CD4-positive, alpha-beta memory T cell (primary cell): ENCODE results near the gene STIMATE. TPM values are rescaled to one million over a fixed set of nuclear protein-coding genes. Genes with fewer than 3 reads are reported as not detected.
A peak's percentile ranks its signal among the peaks of the same experiment; 100 is the strongest.

Experiments
- CTCF ChIA-PET: fragments of 350-600 bp; sonication (Branson Sonifier 250); formaldehyde crosslinking; loops from one replicate; lab custom pipeline; 2021; ENCODE audit warnings: inconsistent platforms; ENCODE audit not compliant: partially characterized antibody; lab: Charles Lee
- POLR2A ChIA-PET: fragments of 350-600 bp; sonication (Branson Sonifier 250); formaldehyde crosslinking; loops from one replicate; lab custom pipeline; 2021; ENCODE audit not compliant: partially characterized antibody; lab: Charles Lee
- DNase-seq, 5 donors: peaks; one replicate each; pipeline versions ENCODE4 v3.0.0 to v3.0.0-alpha.2; 2020 to 2022; ENCODE audit warnings: mixed read lengths in 1 of 5
- H3K27ac ChIP-seq: one replicate; pipeline ENCODE4 v1.7.0; 2013; ENCODE audit warnings: low read depth, low read length
- H3K27me3 ChIP-seq: 2 replicates; pipeline ENCODE4 v1.7.0; 2013; ENCODE audit warnings: mild to moderate bottlenecking, low read length, moderate library complexity; ENCODE audit not compliant: insufficient read depth
- H3K36me3 ChIP-seq: 2 replicates; pipeline ENCODE4 v1.7.0; 2013; ENCODE audit warnings: mild to moderate bottlenecking, low read length, moderate library complexity; ENCODE audit not compliant: insufficient read depth
- H3K4me1 ChIP-seq: 2 replicates; pipeline ENCODE4 v1.7.0; 2013; ENCODE audit warnings: mild to moderate bottlenecking, low read length, moderate library complexity; ENCODE audit not compliant: insufficient read depth
- H3K4me3 ChIP-seq, 2 donors: one replicate each; pipeline ENCODE4 v1.7.0; 2013; ENCODE audit warnings: low read length in 2 of 2, mild to moderate bottlenecking in 1 of 2
- H3K9me3 ChIP-seq, 2 donors: one replicate each; pipeline ENCODE4 v1.7.0; 2013; ENCODE audit warnings: low read length in 2 of 2, control low read depth in 1 of 2; ENCODE audit not compliant: control insufficient read depth in 1 of 2
- H3K27ac Mint-ChIP-seq, 7 donors: one replicate each; pipeline ENCODE4 v1.8.0; 2020 to 2021; ENCODE audit warnings: mixed read lengths in 7 of 7, mild to moderate bottlenecking in 6 of 7, inconsistent platforms in 3 of 7, moderate library complexity in 3 of 7
- H3K27me3 Mint-ChIP-seq, 2 donors: one replicate each; pipeline ENCODE4 v1.8.0; 2020 to 2021; ENCODE audit warnings: mixed read lengths in 2 of 2
- H3K36me3 Mint-ChIP-seq, 2 donors: one replicate each; pipeline ENCODE4 v1.8.0; 2020 to 2021; ENCODE audit warnings: mixed read lengths in 2 of 2, inconsistent platforms in 1 of 2, mild to moderate bottlenecking in 1 of 2
- H3K4me1 Mint-ChIP-seq, 4 donors: one replicate each; pipeline ENCODE4 v1.8.0; 2020 to 2021; ENCODE audit warnings: mixed read lengths in 4 of 4, mild to moderate bottlenecking in 1 of 4
- H3K4me3 Mint-ChIP-seq, 8 donors: one replicate each; pipeline ENCODE4 v1.8.0; 2020 to 2021; ENCODE audit warnings: mixed read lengths in 8 of 8, mild to moderate bottlenecking in 7 of 8, moderate library complexity in 6 of 8, inconsistent platforms in 3 of 8
- H3K9me3 Mint-ChIP-seq, 8 donors: one replicate each; pipeline ENCODE4 v1.8.0; 2020 to 2021; ENCODE audit warnings: mixed read lengths in 8 of 8, mild to moderate bottlenecking in 5 of 8, inconsistent platforms in 3 of 8, moderate library complexity in 1 of 8
- intact Hi-C: fragments of 100-400 bp; cut with micrococcal nuclease; formaldehyde crosslinking; loops from one replicate; pipeline ENCODE4 v1.15.1; 2023
- polyA plus RNA-seq, 2 donors: library from polyadenylated mRNA; unstranded; fragments of 300-500 nt; fragmentation: Illumina TruSeq; gene quantifications; one replicate each; pipeline ENCODE4 v1.2.3, GENCODE V29; 2021
- total RNA-seq, 2 experiments: library from RNA; stranded (reverse); gene quantifications; one replicate each; pipeline ENCODE4 v1.2.3, GENCODE V29; 2021

Gene STIMATE
- total and polyA plus RNA-seq, 4 experiments from 2014 or later = 7.7 to 58.6 (median 32.0) TPM

GRCh38 chr3:52809662-52810377 is 87.5 kb downstream of the STIMATE start:
- DNase-seq = no peak

GRCh38 chr3:52809149-52809548 is 88.2 kb downstream of the STIMATE start:
- intact Hi-C loops = no loop called here
- H3K4me3 ChIP-seq = no peak overlapping the region
- no peaks in the 10 kb centered on the region for H3K27me3 ChIP-seq
- DNase-seq = no peak
- Mint-ChIP-seq H3K9me3 (peaks cover 0 to 2% (median 0%) of the 10 kb centered on the region in 8 donors), H3K36me3 (no peaks in the 10 kb centered on the region), H3K4me3 (no peak overlapping the region), H3K27me3 (peaks cover 0 to 2% of the 10 kb centered on the region in 2 donors), H3K27ac (no peak overlapping the region), H3K4me1 (peaks cover 0 to 5% (median 1%) of the 10 kb centered on the region in 4 donors)
- ChIA-PET CTCF (interaction anchor here (0.6 kb wide), 1 partner anchor 12 kb away, joined by 3 read pairs; no protein-coding TSS in a partner anchor), POLR2A (no interaction called here)
- no peaks in the 10 kb centered on the region for H3K9me3 ChIP-seq
- no peak overlapping the region for H3K27ac ChIP-seq
- no peaks in the 10 kb centered on the region for H3K4me1 ChIP-seq
- no peaks in the 10 kb centered on the region for H3K36me3 ChIP-seq

More at GRCh38 chr3:52809662-52810377, 87.5 kb downstream of the STIMATE start:
- H3K4me3 Mint-ChIP-seq = peak overlapping the region in 1 of 8 donors; percentile 3
- no peaks in the 10 kb centered on the region for H3K4me1 ChIP-seq
- peak overlapping the region in 2 of 7 donors; percentile 0 to 4 for H3K27ac Mint-ChIP-seq
- no peak overlapping the region for H3K27ac ChIP-seq
- H3K4me3 ChIP-seq = no peak overlapping the region
- POLR2A ChIA-PET = no interaction called here
- peaks cover 0 to 5% (median 1%) of the 10 kb centered on the region in 4 donors for H3K4me1 Mint-ChIP-seq
- intact Hi-C loops = no loop called here
- H3K36me3 Mint-ChIP-seq = no peaks in the 10 kb centered on the region
- no peaks in the 10 kb centered on the region for H3K36me3 ChIP-seq
- peaks cover 0 to 2% (median 0%) of the 10 kb centered on the region in 8 donors for H3K9me3 Mint-ChIP-seq
- CTCF ChIA-PET = interaction anchor here (0.6 kb wide), 1 partner anchor 11 kb away, joined by 3 read pairs; no protein-coding TSS in a partner anchor
- H3K27me3 ChIP-seq = no peaks in the 10 kb centered on the region
- H3K27me3 Mint-ChIP-seq = peaks cover 0 to 2% of the 10 kb centered on the region in 2 donors
- no peaks in the 10 kb centered on the region for H3K9me3 ChIP-seq

GRCh38 chr3:52805270-52806039 is 91.9 kb downstream of the STIMATE start:
- CTCF ChIA-PET = no interaction called here
- no peak overlapping the region for H3K4me3 Mint-ChIP-seq
- intact Hi-C loops = no loop called here
- no peak overlapping the region for H3K4me3 ChIP-seq
- POLR2A ChIA-PET = no interaction called here
- peaks cover 0 to 2% (median 0%) of the 10 kb centered on the region in 8 donors for H3K9me3 Mint-ChIP-seq
- no peak for DNase-seq
- H3K9me3 ChIP-seq = no peaks in the 10 kb centered on the region
- H3K27me3 Mint-ChIP-seq = peaks cover 0 to 2% of the 10 kb centered on the region in 2 donors
- H3K27ac ChIP-seq = no peak overlapping the region
- H3K27ac Mint-ChIP-seq = no peak overlapping the region
- peaks cover 0 to 5% (median 1%) of the 10 kb centered on the region in 4 donors for H3K4me1 Mint-ChIP-seq
- no peaks in the 10 kb centered on the region for H3K27me3 ChIP-seq
- H3K36me3 ChIP-seq = no peaks in the 10 kb centered on the region
- H3K4me1 ChIP-seq = no peaks in the 10 kb centered on the region
- no peaks in the 10 kb centered on the region for H3K36me3 Mint-ChIP-seq

GRCh38 chr3:52801839-52802238 is 95.5 kb downstream of the STIMATE start:
- no peaks in the 10 kb centered on the region for H3K36me3 ChIP-seq
- no peak overlapping the region for H3K4me3 ChIP-seq
- H3K27me3 ChIP-seq = no peaks in the 10 kb centered on the region
- H3K4me1 ChIP-seq = no peaks in the 10 kb centered on the region
- Mint-ChIP-seq H3K36me3 (no peaks in the 10 kb centered on the region), H3K27ac (no peak overlapping the region), H3K4me1 (no peaks in the 10 kb centered on the region), H3K27me3 (peaks cover 1 to 2% of the 10 kb centered on the region in 2 donors), H3K9me3 (no peaks in the 10 kb centered on the region), H3K4me3 (no peak overlapping the region)
- ChIA-PET CTCF (no interaction called here), POLR2A (no interaction called here)
- no peak overlapping the region for H3K27ac ChIP-seq
- no peak for DNase-seq
- intact Hi-C loops = no loop called here
- H3K9me3 ChIP-seq = no peaks in the 10 kb centered on the region

- H3K4me3 Mint-ChIP-seq = peak overlapping the region in 1 of 8 donors; percentile 2
- intact Hi-C loops = no loop called here
- H3K9me3 Mint-ChIP-seq = no peaks in the 10 kb centered on the region
- POLR2A ChIA-PET = no interaction called here
- no peaks in the 10 kb centered on the region for H3K27me3 ChIP-seq
- H3K9me3 ChIP-seq = no peaks in the 10 kb centered on the region
- H3K27me3 Mint-ChIP-seq = peaks cover 0 to 1% of the 10 kb centered on the region in 2 donors
- H3K27ac ChIP-seq = no peak overlapping the region
- CTCF ChIA-PET = interaction anchor here (1.0 kb wide), 1 partner anchor 8 kb away, joined by 3 read pairs; no protein-coding TSS in a partner anchor
- no peaks in the 10 kb centered on the region for H3K36me3 ChIP-seq
- H3K4me1 Mint-ChIP-seq = no peaks in the 10 kb centered on the region
- no peak for DNase-seq
- H3K4me1 ChIP-seq = no peaks in the 10 kb centered on the region
- H3K27ac Mint-ChIP-seq = no peak overlapping the region
- H3K36me3 Mint-ChIP-seq = no peaks in the 10 kb centered on the region
- no peak overlapping the region for H3K4me3 ChIP-seq
Measured at GRCh38 chr3:52800079-52800478, 97.3 kb downstream of the STIMATE start.

GRCh38 chr3:52798978-52799476 is 98.3 kb downstream of the STIMATE start:
- intact Hi-C loops = no loop called here
- H3K36me3 Mint-ChIP-seq = no peaks in the 10 kb centered on the region
- Histone ChIP-seq H3K4me1 (no peaks in the 10 kb centered on the region), H3K9me3 (no peaks in the 10 kb centered on the region), H3K27ac (no peak overlapping the region), H3K36me3 (no peaks in the 10 kb centered on the region), H3K4me3 (no peak overlapping the region), H3K27me3 (no peaks in the 10 kb centered on the region)
- ChIA-PET POLR2A (no interaction called here), CTCF (interaction anchor here (0.8 to 1.0 kb wide), 3 partner anchors 8 to 60 kb away, joined by 3 to 4 read pairs (median 3); no protein-coding TSS in a partner anchor)
- peaks cover 0 to 1% of the 10 kb centered on the region in 2 donors for H3K27me3 Mint-ChIP-seq
- no peaks in the 10 kb centered on the region for H3K4me1 Mint-ChIP-seq
- no peaks in the 10 kb centered on the region for H3K9me3 Mint-ChIP-seq
- DNase-seq = no peak
- no peak overlapping the region for H3K27ac Mint-ChIP-seq
- H3K4me3 Mint-ChIP-seq = no peak overlapping the region
